Measurements from ENCODE around the gene PRKD1.
"Not testable (repeated sequence)": the region's sequence is repeated elsewhere in the genome, so short reads cannot be mapped to it uniquely, and the experiment has no call there.

The PRKD1 gene

GRCh38 chr14:29782041-29782440, 145.6 kb downstream of the PRKD1 start:
- H3K4me1 Mint-ChIP-seq, result no peaks in the 10 kb centered on the region

GRCh38 chr14:29777142-29777541, 150.5 kb downstream of the PRKD1 start:
- DNase-seq (ENCODE audit: low spot score in 2 of 2); H3K27ac Mint-ChIP-seq; H3K27me3 Mint-ChIP-seq; H3K4me1 Mint-ChIP-seq; H3K36me3 Mint-ChIP-seq; H3K4me3 Mint-ChIP-seq; ATAC-seq (ENCODE audit: low read depth): not testable (repeated sequence)
- peaks cover 11% of the 10 kb centered on the region for H3K9me3 Mint-ChIP-seq

More at GRCh38 chr14:29782041-29782440, 145.6 kb downstream of the PRKD1 start:
- no peaks in the 10 kb centered on the region for H3K36me3 Mint-ChIP-seq
- no peak overlapping the region for H3K4me3 Mint-ChIP-seq
- DNase-seq (ENCODE audit: low spot score in 2 of 2), result no peak
- H3K27me3 Mint-ChIP-seq, result no peaks in the 10 kb centered on the region
- H3K27ac Mint-ChIP-seq, result no peak overlapping the region
- H3K9me3 Mint-ChIP-seq, result peaks cover 7% of the 10 kb centered on the region
- ATAC-seq (ENCODE audit: low read depth), result no peak

- Mint-ChIP-seq H3K27ac (no peak overlapping the region), H3K4me3 (no peak overlapping the region), H3K4me1 (no peaks in the 10 kb centered on the region), H3K36me3 (peaks cover 2% of the 10 kb centered on the region), H3K27me3 (no peaks in the 10 kb centered on the region), H3K9me3 (peaks cover 14% of the 10 kb centered on the region)
- ATAC-seq (ENCODE audit: low read depth), result no peak
- no peak for DNase-seq (ENCODE audit: low spot score in 2 of 2)
Observed at GRCh38 chr14:29773990-29774389, 153.7 kb downstream of the PRKD1 start.

- H3K9me3 Mint-ChIP-seq, result peaks cover 1% of the 10 kb centered on the region
Observed at GRCh38 chr14:29763342-29763858, 164.2 kb downstream of the PRKD1 start.

GRCh38 chr14:29759521-29760340, 167.9 kb downstream of the PRKD1 start:
- DNase-seq (ENCODE audit: low spot score in 2 of 2) (no peak), ATAC-seq (ENCODE audit: low read depth) (no peak)
- Mint-ChIP-seq H3K4me3 (no peak overlapping the region), H3K9me3 (peaks cover 1% of the 10 kb centered on the region), H3K36me3 (no peaks in the 10 kb centered on the region), H3K27ac (no peak overlapping the region), H3K4me1 (no peaks in the 10 kb centered on the region), H3K27me3 (no peaks in the 10 kb centered on the region)

More at GRCh38 chr14:29763342-29763858, 164.2 kb downstream of the PRKD1 start:
- no peaks in the 10 kb centered on the region for H3K36me3 Mint-ChIP-seq
- H3K27me3 Mint-ChIP-seq, result no peaks in the 10 kb centered on the region
- no peak overlapping the region for H3K4me3 Mint-ChIP-seq
- H3K27ac Mint-ChIP-seq, result no peak overlapping the region
- DNase-seq (ENCODE audit: low spot score in 2 of 2) (no peak), ATAC-seq (ENCODE audit: low read depth) (no peak)
- H3K4me1 Mint-ChIP-seq, result no peaks in the 10 kb centered on the region

GRCh38 chr14:29757711-29758233, 169.9 kb downstream of the PRKD1 start:
- no peaks in the 10 kb centered on the region for H3K36me3 Mint-ChIP-seq

GRCh38 chr14:29757188-29757680, 170.4 kb downstream of the PRKD1 start:
- no peaks in the 10 kb centered on the region for H3K4me1 Mint-ChIP-seq
- no peak overlapping the region for H3K4me3 Mint-ChIP-seq
- no peaks in the 10 kb centered on the region for H3K36me3 Mint-ChIP-seq
- H3K27me3 Mint-ChIP-seq, result no peaks in the 10 kb centered on the region
- ATAC-seq (ENCODE audit: low read depth) (no peak), DNase-seq (ENCODE audit: low spot score in 2 of 2) (no peak)
- H3K9me3 Mint-ChIP-seq, result no peaks in the 10 kb centered on the region
- H3K27ac Mint-ChIP-seq, result no peak overlapping the region

More at GRCh38 chr14:29757711-29758233, 169.9 kb downstream of the PRKD1 start:
- H3K4me1 Mint-ChIP-seq, result no peaks in the 10 kb centered on the region
- no peak overlapping the region for H3K27ac Mint-ChIP-seq
- DNase-seq (ENCODE audit: low spot score in 2 of 2) (no peak), ATAC-seq (ENCODE audit: low read depth) (no peak)
- no peak overlapping the region for H3K4me3 Mint-ChIP-seq
- no peaks in the 10 kb centered on the region for H3K27me3 Mint-ChIP-seq
- H3K9me3 Mint-ChIP-seq, result no peaks in the 10 kb centered on the region

GRCh38 chr14:29756019-29756385, 171.6 kb downstream of the PRKD1 start:
- no peaks in the 10 kb centered on the region for H3K4me1 Mint-ChIP-seq
- H3K27me3 Mint-ChIP-seq, result no peaks in the 10 kb centered on the region
- H3K9me3 Mint-ChIP-seq, result peaks cover 3% of the 10 kb centered on the region
- no peaks in the 10 kb centered on the region for H3K36me3 Mint-ChIP-seq
- H3K27ac Mint-ChIP-seq, result no peak overlapping the region
- no peak for DNase-seq (ENCODE audit: low spot score in 2 of 2)
- no peak overlapping the region for H3K4me3 Mint-ChIP-seq
- ATAC-seq (ENCODE audit: low read depth), result no peak

GRCh38 chr14:29755311-29756018, 172.2 kb downstream of the PRKD1 start:
- no peak for ATAC-seq (ENCODE audit: low read depth)
- no peak for DNase-seq (ENCODE audit: low spot score in 2 of 2)
- Mint-ChIP-seq H3K9me3 (peaks cover 5% of the 10 kb centered on the region), H3K27me3 (no peaks in the 10 kb centered on the region), H3K4me1 (no peaks in the 10 kb centered on the region), H3K27ac (no peak overlapping the region), H3K4me3 (no peak overlapping the region), H3K36me3 (no peaks in the 10 kb centered on the region)

GRCh38 chr14:29754134-29754533, 173.5 kb downstream of the PRKD1 start:
- H3K36me3 Mint-ChIP-seq, result no peaks in the 10 kb centered on the region
- DNase-seq (ENCODE audit: low spot score in 2 of 2), result no peak
- no peaks in the 10 kb centered on the region for H3K27me3 Mint-ChIP-seq
- no peak overlapping the region for H3K4me3 Mint-ChIP-seq
- no peak for ATAC-seq (ENCODE audit: low read depth)
- H3K27ac Mint-ChIP-seq, result no peak overlapping the region
- no peaks in the 10 kb centered on the region for H3K4me1 Mint-ChIP-seq
- peaks cover 5% of the 10 kb centered on the region for H3K9me3 Mint-ChIP-seq

- no peak overlapping the region for H3K27ac Mint-ChIP-seq
- H3K4me1 Mint-ChIP-seq, result no peaks in the 10 kb centered on the region
- no peak for ATAC-seq (ENCODE audit: low read depth)
Observed at GRCh38 chr14:29752221-29752923, 175.3 kb downstream of the PRKD1 start.

GRCh38 chr14:29749829-29750228, 177.8 kb downstream of the PRKD1 start:
- Mint-ChIP-seq H3K27ac (no peak overlapping the region), H3K36me3 (no peaks in the 10 kb centered on the region), H3K9me3 (peaks cover 5% of the 10 kb centered on the region), H3K4me1 (no peaks in the 10 kb centered on the region), H3K4me3 (no peak overlapping the region), H3K27me3 (no peaks in the 10 kb centered on the region)
- ATAC-seq (ENCODE audit: low read depth) (no peak), DNase-seq (ENCODE audit: low spot score in 2 of 2) (no peak)

More at GRCh38 chr14:29752221-29752923, 175.3 kb downstream of the PRKD1 start:
- no peaks in the 10 kb centered on the region for H3K27me3 Mint-ChIP-seq
- peaks cover 5% of the 10 kb centered on the region for H3K9me3 Mint-ChIP-seq
- no peaks in the 10 kb centered on the region for H3K36me3 Mint-ChIP-seq
- H3K4me3 Mint-ChIP-seq, result no peak overlapping the region
- no peak for DNase-seq (ENCODE audit: low spot score in 2 of 2)

- DNase-seq (ENCODE audit: low spot score in 2 of 2) (no peak), ATAC-seq (ENCODE audit: low read depth) (no peak)
- H3K27ac Mint-ChIP-seq, result no peak overlapping the region
- no peaks in the 10 kb centered on the region for H3K4me1 Mint-ChIP-seq
- H3K9me3 Mint-ChIP-seq, result peaks cover 5% of the 10 kb centered on the region
- no peaks in the 10 kb centered on the region for H3K27me3 Mint-ChIP-seq
- H3K36me3 Mint-ChIP-seq, result no peaks in the 10 kb centered on the region
- H3K4me3 Mint-ChIP-seq, result no peak overlapping the region
Observed at GRCh38 chr14:29749327-29749726, 178.3 kb downstream of the PRKD1 start.
